PC-9 (cell line): ENCODE results near the gene RC3H2.
"Not testable (repeated sequence)": the region's sequence is repeated elsewhere in the genome, so short reads cannot be mapped to it uniquely, and the experiment has no call there.

Source experiments
- EZH2 ChIP-seq: fragments of 200-600 bp; sonication (generic); IDR thresholded peaks from 2 replicates; pipeline ENCODE4 v1.8.0; 2017; ENCODE audit warnings: antibody characterized with exemption, low read depth
- TF ChIP-seq, protein P1 (sequence below): fragments of 200-600 bp; sonication (generic); conservative IDR thresholded peaks from 2 replicates; pipeline ENCODE4 v1.6.1; 2017; ENCODE audit warnings: mixed run types, antibody characterized with exemption, mild to moderate bottlenecking, moderate library complexity

DNA sequence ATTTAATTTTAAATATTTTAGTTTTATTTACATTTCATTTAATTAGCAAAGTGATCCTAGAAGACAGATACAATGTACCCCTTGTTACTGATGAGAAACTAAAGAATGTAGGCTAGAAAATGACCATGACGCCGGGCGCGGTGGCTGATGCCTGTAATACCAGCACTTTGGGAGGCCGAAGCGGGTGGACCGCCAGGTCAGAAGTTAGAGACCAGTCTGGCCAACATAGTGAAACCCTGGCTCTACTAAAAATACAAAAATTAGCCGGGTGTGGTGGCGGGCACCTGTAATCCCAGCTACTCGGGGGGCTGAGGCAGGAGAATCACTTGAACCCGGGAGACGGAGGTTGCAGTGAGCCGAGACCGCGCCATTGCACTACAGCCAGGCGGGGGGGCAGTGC lies 963 bp upstream of the RC3H2 start:
- TF ChIP-seq, protein P1, sequence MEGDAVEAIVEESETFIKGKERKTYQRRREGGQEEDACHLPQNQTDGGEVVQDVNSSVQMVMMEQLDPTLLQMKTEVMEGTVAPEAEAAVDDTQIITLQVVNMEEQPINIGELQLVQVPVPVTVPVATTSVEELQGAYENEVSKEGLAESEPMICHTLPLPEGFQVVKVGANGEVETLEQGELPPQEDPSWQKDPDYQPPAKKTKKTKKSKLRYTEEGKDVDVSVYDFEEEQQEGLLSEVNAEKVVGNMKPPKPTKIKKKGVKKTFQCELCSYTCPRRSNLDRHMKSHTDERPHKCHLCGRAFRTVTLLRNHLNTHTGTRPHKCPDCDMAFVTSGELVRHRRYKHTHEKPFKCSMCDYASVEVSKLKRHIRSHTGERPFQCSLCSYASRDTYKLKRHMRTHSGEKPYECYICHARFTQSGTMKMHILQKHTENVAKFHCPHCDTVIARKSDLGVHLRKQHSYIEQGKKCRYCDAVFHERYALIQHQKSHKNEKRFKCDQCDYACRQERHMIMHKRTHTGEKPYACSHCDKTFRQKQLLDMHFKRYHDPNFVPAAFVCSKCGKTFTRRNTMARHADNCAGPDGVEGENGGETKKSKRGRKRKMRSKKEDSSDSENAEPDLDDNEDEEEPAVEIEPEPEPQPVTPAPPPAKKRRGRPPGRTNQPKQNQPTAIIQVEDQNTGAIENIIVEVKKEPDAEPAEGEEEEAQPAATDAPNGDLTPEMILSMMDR: not testable (repeated sequence)
- not testable (repeated sequence) for TF ChIP-seq EZH2
